BLaER1 treated with 17β-estradiol and CSF1 and Interleukin-3, amounts not matched to agents 10 nM and 100 nM (cell line): ENCODE measurements around the gene DHRS13.
"Not testable (repeated sequence)": the region's sequence is repeated elsewhere in the genome, so short reads cannot be mapped to it uniquely, and the experiment has no call there.

Experiments
- H3K27ac ChIP-seq, 11 experiments: shearing (Covaris generic); formaldehyde crosslinking; 2 replicates each; pipeline ENCODE4 v1.8.1; 2022
- H3K27me3 ChIP-seq, 11 experiments: shearing (Covaris generic); formaldehyde crosslinking; 2 replicates each; pipeline ENCODE4 v1.8.1; 2022
- H3K36me3 ChIP-seq, 11 experiments: shearing (Covaris generic); formaldehyde crosslinking; 2 replicates each; pipeline ENCODE4 v1.8.1; 2022
- H3K4me1 ChIP-seq, 10 experiments: shearing (Covaris generic); formaldehyde crosslinking; 2 replicates each; pipeline ENCODE4 v1.8.1; 2022
- H3K4me2 ChIP-seq, 11 experiments: shearing (Covaris generic); formaldehyde crosslinking; 2 replicates each; pipeline ENCODE4 v1.8.1; 2022
- H3K4me3 ChIP-seq, 10 experiments: shearing (Covaris generic); formaldehyde crosslinking; 2 replicates each; pipeline ENCODE4 v1.8.1; 2022
- H3K9ac ChIP-seq, 11 experiments: shearing (Covaris generic); formaldehyde crosslinking; 2 replicates each; pipeline ENCODE4 v1.8.1; 2022
- H3K9me3 ChIP-seq, 11 experiments: shearing (Covaris generic); formaldehyde crosslinking; replicated peaks in 1 of 11; 2 replicates each; pipeline ENCODE4 v1.8.1; 2022
- H4K20me1 ChIP-seq, 11 experiments: shearing (Covaris generic); formaldehyde crosslinking; 2 replicates each; pipeline ENCODE4 v1.8.1; 2022
- Cebpa-rat ChIP-seq, 11 experiments: shearing (Covaris generic); IDR thresholded peaks; 2 replicates each; pipeline ENCODE4 v1.8.1; 2022

DHRS13 gene

GRCh38 chr17:28904800-28905199 lies 1.9 kb upstream of the DHRS13 start:
- Histone ChIP-seq H3K9ac (0 out of 22 replicates have a peak overlapping the region, but pooled peaks of 2 of the 11 experiments have one; percentile 3 to 11), H3K9me3 (no peaks in the 10 kb centered on the region), H3K27ac (no peak overlapping the region), H4K20me1 (peaks cover 0 to 51% (median 33%) of the 10 kb centered on the region in 11 experiments; a peak in 15 of 22 replicates), H3K4me2 (no peak overlapping the region), H3K4me3 (no peak overlapping the region), H3K27me3 (no peaks in the 10 kb centered on the region), H3K4me1 (peaks cover 25 to 39% (median 32%) of the 10 kb centered on the region in 10 experiments), H3K36me3 (peaks cover 41 to 64% (median 49%) of the 10 kb centered on the region in 11 experiments)
- no peak for TF ChIP-seq Cebpa-rat (IDR thresholded peaks at IDR 0.05)

GRCh38 chr17:28903546-28903841 lies 615 bp upstream of the DHRS13 start:
- Histone ChIP-seq H3K9ac (0 out of 22 replicates have a peak overlapping the region, but pooled peaks of 1 of the 11 experiments have one; percentile 87), H3K4me2 (peak overlapping the region; percentile 53 to 97 (median 85); a peak in 21 of 22 replicates), H3K4me1 (peaks cover 31 to 49% (median 40%) of the 10 kb centered on the region in 10 experiments), H3K27ac (0 out of 22 replicates have a peak overlapping the region, but pooled peaks of 1 of the 11 experiments have one; percentile 5), H4K20me1 (peaks cover 0 to 50% (median 26%) of the 10 kb centered on the region in 11 experiments; a peak in 15 of 22 replicates), H3K4me3 (peak overlapping the region in 1 of 10 experiments; percentile 82; a peak in 1 of 20 replicates), H3K36me3 (peaks cover 28 to 54% (median 36%) of the 10 kb centered on the region in 11 experiments)
- not testable (repeated sequence) for H3K9me3 ChIP-seq, H3K27me3 ChIP-seq

- H3K4me2 ChIP-seq = peak overlapping the region; percentile 76 to 97 (median 90)
- peaks cover 0 to 41% (median 19%) of the 10 kb centered on the region in 11 experiments; a peak in 13 of 22 replicates for H4K20me1 ChIP-seq
- peak overlapping the region; percentile 29 to 91 (median 83); a peak in 21 of 22 replicates for H3K27ac ChIP-seq
- H3K27me3 ChIP-seq = no peaks in the 10 kb centered on the region
- H3K4me3 ChIP-seq = peak overlapping the region; percentile 72 to 82 (median 80)
- peak overlapping the region; percentile 78 to 93 (median 87) for H3K9ac ChIP-seq
- H3K9me3 ChIP-seq = no peaks in the 10 kb centered on the region
- no peak for TF ChIP-seq Cebpa-rat (IDR thresholded peaks at IDR 0.05)
- peaks cover 14 to 41% (median 22%) of the 10 kb centered on the region in 11 experiments for H3K36me3 ChIP-seq
- peaks cover 40 to 59% (median 49%) of the 10 kb centered on the region in 10 experiments for H3K4me1 ChIP-seq
Observed at GRCh38 chr17:28901866-28902818, 737 bp downstream of the DHRS13 start.

GRCh38 chr17:28900986-28901726 lies 1.7 kb downstream of the DHRS13 start:
- Histone ChIP-seq H3K4me1 (peaks cover 44 to 65% (median 58%) of the 10 kb centered on the region in 10 experiments), H3K4me3 (peak overlapping the region; percentile 72 to 82 (median 80); a peak in 19 of 20 replicates), H3K4me2 (peak overlapping the region; percentile 76 to 97 (median 90)), H3K27me3 (no peaks in the 10 kb centered on the region), H3K36me3 (peaks cover 4 to 31% (median 12%) of the 10 kb centered on the region in 11 experiments), H3K9ac (peak overlapping the region; percentile 78 to 93 (median 87); a peak in 20 of 22 replicates), H4K20me1 (peaks cover 0 to 31% (median 10%) of the 10 kb centered on the region in 11 experiments; a peak in 13 of 22 replicates), H3K27ac (peak overlapping the region in 9 of 11 experiments; percentile 38 to 91 (median 83); a peak in 13 of 22 replicates), H3K9me3 (no peaks in the 10 kb centered on the region)
- TF ChIP-seq Cebpa-rat (IDR thresholded peaks at IDR 0.05) = no peak

- no peak overlapping the region for H3K4me3 ChIP-seq
- no peaks in the 10 kb centered on the region for H3K9me3 ChIP-seq
- H3K4me1 ChIP-seq = peaks cover 63 to 82% (median 74%) of the 10 kb centered on the region in 10 experiments
- peaks cover 0 to 21% (median 4%) of the 10 kb centered on the region in 11 experiments; a peak in 6 of 22 replicates for H4K20me1 ChIP-seq
- H3K27ac ChIP-seq = no peak overlapping the region; a peak in 1 of 22 replicates
- no peak for TF ChIP-seq Cebpa-rat (IDR thresholded peaks at IDR 0.05)
- peak overlapping the region in 6 of 11 experiments; percentile 90 to 98 (median 92); a peak in 8 of 22 replicates for H3K4me2 ChIP-seq
- peak overlapping the region in 1 of 11 experiments; percentile 22; a peak in 1 of 22 replicates for H3K9ac ChIP-seq
- H3K36me3 ChIP-seq = peaks cover 0 to 26% (median 9%) of the 10 kb centered on the region in 11 experiments; a peak in 8 of 22 replicates
- no peaks in the 10 kb centered on the region for H3K27me3 ChIP-seq
Observed at GRCh38 chr17:28899212-28899815, 3.6 kb downstream of the DHRS13 start.

- Histone ChIP-seq H3K4me1 (peaks cover 69 to 83% (median 74%) of the 10 kb centered on the region in 10 experiments), H3K4me2 (peak overlapping the region; percentile 84 to 99 (median 92)), H3K27ac (peak overlapping the region in 9 of 11 experiments; percentile 83 to 91 (median 87); a peak in 17 of 22 replicates), H4K20me1 (peaks cover 0 to 13% (median 0%) of the 10 kb centered on the region in 11 experiments; a peak in 5 of 22 replicates), H3K9me3 (no peaks in the 10 kb centered on the region), H3K36me3 (peaks cover 0 to 26% (median 9%) of the 10 kb centered on the region in 11 experiments; a peak in 8 of 22 replicates), H3K27me3 (no peaks in the 10 kb centered on the region), H3K9ac (peak overlapping the region; percentile 82 to 91 (median 88); a peak in 11 of 22 replicates), H3K4me3 (peak overlapping the region in 2 of 10 experiments; percentile 92; a peak in 4 of 20 replicates)
- no peak for TF ChIP-seq Cebpa-rat (IDR thresholded peaks at IDR 0.05)
Observed at GRCh38 chr17:28898527-28898955, 4.3 kb downstream of the DHRS13 start.

- Histone ChIP-seq H3K4me1 (peaks cover 70 to 83% (median 74%) of the 10 kb centered on the region in 10 experiments), H3K27me3 (no peaks in the 10 kb centered on the region), H3K4me2 (peak overlapping the region; percentile 84 to 99 (median 92)), H3K9me3 (no peaks in the 10 kb centered on the region), H3K9ac (peak overlapping the region; percentile 82 to 91 (median 88)), H3K36me3 (peaks cover 0 to 26% (median 9%) of the 10 kb centered on the region in 11 experiments; a peak in 8 of 22 replicates), H3K27ac (peak overlapping the region; percentile 70 to 91 (median 87); a peak in 21 of 22 replicates), H3K4me3 (peak overlapping the region; percentile 79 to 94 (median 90)), H4K20me1 (peaks cover 0 to 8% (median 0%) of the 10 kb centered on the region in 11 experiments; a peak in 2 of 22 replicates)
- TF ChIP-seq Cebpa-rat (IDR thresholded peaks at IDR 0.05) = no peak
Observed at GRCh38 chr17:28897769-28898526, 4.9 kb downstream of the DHRS13 start.
